Tibial artery (tissue), 4 donors: ENCODE results near the gene PSMG3.

Experiments
- DNase-seq, 2 donors: peaks; one replicate each; pipeline ENCODE4 v3.0.0-alpha.2; 2019
- H3K27ac ChIP-seq, 2 donors: fragments of 200-600 bp; sonication (generic) in 1 of 2; 1 replicate in 1 of 2; 2 replicates in 1 of 2; pipeline ENCODE4 v1.5.1; 2018 to 2019; ENCODE audit warnings: mild to moderate bottlenecking in 1 of 2
- H3K27me3 ChIP-seq, 2 donors: fragments of 200-600 bp; sonication (generic) in 1 of 2; one replicate each; pipeline versions ENCODE4 v1.5.1 to v1.6.0; 2016 to 2019
- H3K36me3 ChIP-seq, 3 donors: fragments of 200-600 bp; sonication (generic) in 2 of 3; one replicate each; pipeline ENCODE4 v1.5.1; 2016 to 2019; ENCODE audit warnings: mild to moderate bottlenecking in 2 of 3
- H3K4me1 ChIP-seq, 4 donors: fragments of 200-600 bp; sonication (generic) in 2 of 4; 1 replicate in 3 of 4; 2 replicates in 1 of 4; pipeline ENCODE4 v1.5.1; 2016 to 2019
- H3K4me3 ChIP-seq, 2 donors: fragments of 200-600 bp; sonication (generic) in 1 of 2; 1 replicate in 1 of 2; 2 replicates in 1 of 2; pipeline ENCODE4 v1.5.1; 2018 to 2019; ENCODE audit warnings: mild to moderate bottlenecking in 2 of 2
- H3K9me3 ChIP-seq, 3 donors: fragments of 200-600 bp; sonication (generic) in 1 of 3; one replicate each; pipeline ENCODE4 v1.5.1; 2016 to 2019
- intact Hi-C: fragments of 100-400 bp; cut with DNase I; formaldehyde crosslinking; loops from one replicate; pipeline ENCODE4 v1.15.0; 2023; ENCODE audit warnings: low total_unique reads
- TF ChIP-seq, protein P1 (sequence below), 2 experiments: fragments of 200-600 bp in 1 of 2; fragments of 450-650 bp in 1 of 2; IDR thresholded peaks; one replicate each; pipeline ENCODE4 v1.5.1; 2017 to 2019; ENCODE audit warnings: antibody characterized with exemption in 2 of 2, mild to moderate bottlenecking in 1 of 2, moderate library complexity in 1 of 2

Gene PSMG3

DNA sequence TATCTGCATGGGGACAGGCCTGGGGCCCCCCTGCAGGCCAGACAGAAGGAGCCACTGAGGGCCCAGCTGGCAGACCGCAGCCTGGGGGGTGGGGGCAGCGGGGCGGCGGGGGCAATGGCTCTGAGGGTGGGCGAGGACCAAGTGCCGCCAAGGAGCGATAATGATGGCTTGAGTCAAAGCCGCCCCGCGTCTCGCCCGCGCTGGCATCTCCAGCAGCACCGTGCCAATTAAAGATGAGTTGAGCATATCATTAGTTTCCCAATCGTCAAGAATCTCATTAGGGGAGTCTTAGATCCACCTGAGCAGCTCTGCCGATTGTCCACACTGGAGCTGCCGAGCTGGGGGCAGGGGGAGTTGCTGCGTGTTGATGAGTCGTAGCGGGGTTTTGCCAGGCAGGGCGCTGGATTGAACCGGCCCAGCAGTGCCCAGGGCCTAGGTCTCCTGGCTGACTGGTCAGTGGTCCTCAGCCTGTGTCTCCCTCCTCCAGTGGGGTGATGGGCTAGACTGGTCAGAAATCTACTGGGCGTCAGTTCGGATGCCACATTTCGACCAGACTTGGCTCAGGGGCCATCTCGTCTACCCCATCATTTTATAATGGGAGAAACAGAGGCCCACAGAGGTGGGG lies 41.0 kb upstream of the PSMG3 start:
- H3K36me3 ChIP-seq, result no peaks in the 10 kb centered on the region
- no peak overlapping the region for H3K4me3 ChIP-seq
- TF ChIP-seq, protein P1, sequence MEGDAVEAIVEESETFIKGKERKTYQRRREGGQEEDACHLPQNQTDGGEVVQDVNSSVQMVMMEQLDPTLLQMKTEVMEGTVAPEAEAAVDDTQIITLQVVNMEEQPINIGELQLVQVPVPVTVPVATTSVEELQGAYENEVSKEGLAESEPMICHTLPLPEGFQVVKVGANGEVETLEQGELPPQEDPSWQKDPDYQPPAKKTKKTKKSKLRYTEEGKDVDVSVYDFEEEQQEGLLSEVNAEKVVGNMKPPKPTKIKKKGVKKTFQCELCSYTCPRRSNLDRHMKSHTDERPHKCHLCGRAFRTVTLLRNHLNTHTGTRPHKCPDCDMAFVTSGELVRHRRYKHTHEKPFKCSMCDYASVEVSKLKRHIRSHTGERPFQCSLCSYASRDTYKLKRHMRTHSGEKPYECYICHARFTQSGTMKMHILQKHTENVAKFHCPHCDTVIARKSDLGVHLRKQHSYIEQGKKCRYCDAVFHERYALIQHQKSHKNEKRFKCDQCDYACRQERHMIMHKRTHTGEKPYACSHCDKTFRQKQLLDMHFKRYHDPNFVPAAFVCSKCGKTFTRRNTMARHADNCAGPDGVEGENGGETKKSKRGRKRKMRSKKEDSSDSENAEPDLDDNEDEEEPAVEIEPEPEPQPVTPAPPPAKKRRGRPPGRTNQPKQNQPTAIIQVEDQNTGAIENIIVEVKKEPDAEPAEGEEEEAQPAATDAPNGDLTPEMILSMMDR (IDR thresholded peaks at IDR 0.05), result no peak
- H3K27me3 ChIP-seq, result peaks cover 0 to 40% of the 10 kb centered on the region in 2 donors
- no peaks in the 10 kb centered on the region for H3K9me3 ChIP-seq
- H3K27ac ChIP-seq, result no peak overlapping the region
- intact Hi-C loops, result no loop called here
- no peak for DNase-seq
- no peaks in the 10 kb centered on the region for H3K4me1 ChIP-seq

DNA sequence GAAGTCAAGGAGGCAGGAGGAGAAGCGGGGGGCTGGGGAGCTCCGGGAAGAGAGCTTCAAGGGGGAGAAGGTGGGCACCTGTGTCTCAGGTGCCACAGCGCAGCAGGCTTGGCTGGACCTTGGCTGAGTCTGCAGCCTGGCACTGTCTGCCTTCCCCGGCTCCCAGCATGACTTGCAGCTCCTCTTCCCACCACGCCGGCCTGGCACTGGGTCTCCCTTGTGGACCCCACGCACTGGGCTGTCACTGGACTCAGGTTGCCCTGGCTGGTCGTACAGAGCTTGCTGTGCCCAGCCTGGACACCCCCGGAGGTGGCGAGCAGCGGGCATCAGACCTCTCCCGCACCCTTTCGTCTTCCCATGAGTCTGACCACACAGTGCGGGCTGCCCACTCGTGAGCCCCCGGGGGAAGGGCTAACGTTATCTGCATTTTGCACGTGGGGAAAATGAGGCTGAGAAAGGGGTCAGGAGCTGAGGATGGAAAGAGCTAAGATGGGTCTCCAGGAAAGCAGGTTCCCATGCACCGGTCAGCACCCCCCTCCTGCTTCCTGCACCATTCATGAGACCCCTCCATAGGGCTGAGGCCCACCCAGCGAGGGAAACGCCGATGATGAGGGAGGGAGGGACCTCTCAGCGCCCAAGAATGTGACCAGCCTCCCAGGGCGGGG lies 40.3 kb upstream of the PSMG3 start:
- Histone ChIP-seq H3K4me3 (no peak overlapping the region), H3K27me3 (peaks cover 0 to 45% of the 10 kb centered on the region in 2 donors), H3K36me3 (no peaks in the 10 kb centered on the region), H3K9me3 (no peaks in the 10 kb centered on the region), H3K27ac (no peak overlapping the region), H3K4me1 (no peaks in the 10 kb centered on the region)
- TF ChIP-seq, protein P1 (IDR thresholded peaks at IDR 0.05), result no peak
- intact Hi-C loops, result no loop called here
- no peak for DNase-seq

DNA sequence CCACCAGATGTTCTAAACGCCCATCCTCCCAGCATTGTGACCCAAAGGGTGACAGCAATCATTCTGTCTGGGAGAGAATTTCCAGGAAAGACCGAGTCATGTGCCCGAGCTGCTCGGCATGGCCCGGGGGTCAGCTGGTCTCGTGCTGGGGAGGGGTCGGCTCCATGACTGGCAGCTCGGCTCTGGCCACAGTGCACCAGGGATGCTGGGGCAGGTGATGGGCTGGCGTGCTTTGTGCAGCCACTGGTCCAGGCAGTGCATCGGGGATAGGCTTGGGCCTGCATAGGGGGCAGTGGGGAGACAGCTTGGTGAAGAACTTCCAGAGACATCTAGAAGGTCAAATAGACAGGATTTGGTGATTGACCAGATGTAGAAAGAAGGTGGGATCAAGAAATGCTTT lies 39.2 kb upstream of the PSMG3 start:
- no peaks in the 10 kb centered on the region for H3K9me3 ChIP-seq
- H3K36me3 ChIP-seq, result no peaks in the 10 kb centered on the region
- no peak overlapping the region for H3K27ac ChIP-seq
- no peak for DNase-seq
- TF ChIP-seq, protein P1 (IDR thresholded peaks at IDR 0.05), result no peak
- H3K4me1 ChIP-seq, result no peaks in the 10 kb centered on the region
- intact Hi-C loops, result no loop called here
- no peak overlapping the region for H3K4me3 ChIP-seq
- H3K27me3 ChIP-seq, result peaks cover 0 to 56% of the 10 kb centered on the region in 2 donors

DNA sequence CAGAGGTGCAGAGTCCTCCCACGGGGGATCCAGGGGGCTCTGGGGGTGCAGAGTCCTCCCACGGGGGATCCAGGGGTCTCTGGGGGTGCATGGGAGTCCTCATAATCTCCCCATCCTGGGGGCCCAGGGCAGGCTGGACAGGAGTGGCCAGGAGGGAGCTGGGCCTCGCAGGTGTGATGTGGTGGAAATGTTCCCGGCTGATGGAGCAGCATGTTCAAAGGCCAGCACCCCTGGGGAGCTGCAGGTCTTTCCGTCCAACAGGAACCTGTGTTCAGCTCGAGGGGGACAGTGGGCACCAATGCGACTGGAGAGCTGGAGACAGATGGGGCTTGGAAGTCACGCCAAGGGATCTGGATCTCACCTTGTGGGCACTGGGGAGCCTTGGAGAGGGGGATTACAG lies 38.5 kb upstream of the PSMG3 start:
- peaks cover 0 to 63% of the 10 kb centered on the region in 2 donors for H3K27me3 ChIP-seq
- DNase-seq, result no peak
- intact Hi-C loops, result no loop called here

DNA sequence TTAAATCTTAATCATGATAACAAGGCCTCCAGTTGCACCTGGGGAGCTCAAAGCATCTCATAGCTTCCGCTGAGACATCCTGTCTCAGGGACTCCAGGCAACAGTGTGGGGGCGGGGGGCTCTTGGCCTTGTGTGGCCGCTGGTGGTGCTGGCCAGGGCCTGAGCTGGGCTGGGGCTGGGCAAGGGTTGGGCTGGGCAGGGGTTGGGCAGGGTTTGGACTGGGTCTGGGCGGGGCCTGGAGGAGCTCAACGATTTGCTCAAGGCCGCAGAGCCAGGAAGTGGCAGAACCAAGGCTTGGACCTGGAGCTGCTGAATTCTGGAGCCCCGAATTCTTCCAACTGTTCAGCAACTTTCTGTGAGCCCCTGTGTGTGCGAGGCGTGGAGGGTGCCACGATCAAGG lies 37.9 kb upstream of the PSMG3 start:
- Histone ChIP-seq H3K36me3 (no peaks in the 10 kb centered on the region), H3K27me3 (peaks cover 0 to 66% of the 10 kb centered on the region in 2 donors), H3K4me3 (no peak overlapping the region), H3K9me3 (no peaks in the 10 kb centered on the region), H3K27ac (no peak overlapping the region), H3K4me1 (no peaks in the 10 kb centered on the region)
- no peak for DNase-seq
- intact Hi-C loops, result no loop called here
- TF ChIP-seq, protein P1 (IDR thresholded peaks at IDR 0.05), result no peak

More for the DNA sequence above, 38.5 kb upstream of the PSMG3 start:
- TF ChIP-seq, protein P1 (IDR thresholded peaks at IDR 0.05), result no peak
- H3K36me3 ChIP-seq, result no peaks in the 10 kb centered on the region
- no peak overlapping the region for H3K27ac ChIP-seq
- H3K4me3 ChIP-seq, result no peak overlapping the region
- H3K4me1 ChIP-seq, result no peaks in the 10 kb centered on the region
- no peaks in the 10 kb centered on the region for H3K9me3 ChIP-seq
